H1 (cell line): ENCODE results near the gene PLA2G4D. TPM values are rescaled to one million over a fixed set of nuclear protein-coding genes. Genes with fewer than 3 reads are reported as not detected.

ENCODE experiments used
- CHD7 ChIP-seq: fragments of 300-600 bp; sonication (generic); IDR thresholded peaks from 2 replicates; pipeline ENCODE4 v1.7.1; 2012; ENCODE audit warnings: low read length, moderate library complexity, mild to moderate bottlenecking, inconsistent platforms; ENCODE audit not compliant: insufficient replicate concordance
- SIRT6 ChIP-seq: IDR thresholded peaks from one replicate; pipeline ENCODE4 v1.7.1; 2012; ENCODE audit warnings: low read length, inconsistent platforms
- polyA plus RNA-seq, 7 experiments: library from polyadenylated mRNA; depleted of rRNA in 3 of 7; stranded (reverse) in 5 of 7; unstranded in 2 of 7; fragments of >200 nt in 5 of 7; fragments of 200-250 nt in 2 of 7; gene quantifications; 1 replicate in 5 of 7; 2 replicates in 1 of 7; 4 replicates in 1 of 7; pipeline versions ENCODE4 v1.2.1 to v1.2.3, GENCODE V29; 2011 to 2013; ENCODE audit warnings: missing spikeins in 2 of 7, mixed read lengths in 2 of 7
- total RNA-seq: library from RNA; stranded (reverse); fragmentation: NEBNext Ultra II Directional; extraction: Animal tissue kit (Norgen Biotek cat#: 25700); gene quantifications from 2 replicates; pipeline ENCODE4 v1.2.1, GENCODE V29; 2021

Gene PLA2G4D
- total and polyA plus RNA-seq, 2 of the 8 experiments (the other 6 are each of a cell fraction or from before 2014, with no cell fraction given), result 0.07 to 0.18 TPM

DNA sequence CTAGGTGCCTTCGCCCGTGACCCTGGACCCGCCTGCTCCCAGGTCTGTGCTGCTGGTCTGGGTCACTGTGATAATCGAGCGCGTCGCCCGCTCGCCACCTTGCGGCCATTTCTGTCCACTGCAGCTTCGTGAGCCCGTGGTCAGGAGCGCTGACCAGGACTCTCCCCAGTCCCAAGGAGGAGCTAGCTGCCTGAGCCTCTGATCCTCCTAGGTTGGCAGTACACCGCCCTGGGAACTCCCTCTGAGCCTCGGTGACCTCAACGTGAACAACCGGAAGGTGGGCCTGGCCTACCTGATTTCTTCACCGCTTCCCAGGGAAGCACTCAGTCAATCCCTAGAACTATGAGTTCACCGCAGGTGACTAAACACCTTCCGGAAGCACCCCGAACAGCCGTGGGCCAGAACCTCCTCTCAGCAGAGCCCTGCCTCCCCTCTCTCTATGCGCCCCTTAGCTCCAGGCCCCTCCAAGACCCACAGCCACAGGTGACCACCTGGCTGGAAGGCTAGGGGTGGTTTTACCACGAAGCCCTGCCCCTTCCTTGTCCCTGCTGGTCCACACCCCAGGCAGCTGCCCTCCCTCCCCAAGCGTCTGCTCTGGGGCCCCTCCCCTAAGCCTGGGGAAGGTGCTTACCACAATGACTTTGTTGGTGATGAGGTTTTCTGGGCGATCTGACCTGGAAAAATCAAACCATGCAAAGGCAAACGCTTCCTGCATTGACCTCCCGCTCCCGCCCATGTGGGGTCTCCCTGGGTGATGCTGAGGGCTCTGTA, 9.7 kb downstream of the PLA2G4D start (continued):
- TF ChIP-seq CHD7, result no peak
- TF ChIP-seq SIRT6, result no peak
- TF ChIP-seq, all 59 proteins: peak for 6
